Tibial nerve (tissue), 4 donors: ENCODE results near the gene ING4. TPM values are rescaled to one million over a fixed set of nuclear protein-coding genes. Genes with fewer than 3 reads are reported as not detected.

ENCODE experiments used
- DNase-seq, 2 donors: peaks; one replicate each; pipeline ENCODE4 v3.0.0-alpha.2; 2019; ENCODE audit warnings: low spot score in 2 of 2
- H3K27ac ChIP-seq, 4 donors: fragments of 200-600 bp; sonication (generic) in 3 of 4; one replicate each; pipeline ENCODE4 v1.5.1; 2017 to 2019; ENCODE audit warnings: mild to moderate bottlenecking in 1 of 4
- H3K27me3 ChIP-seq, 2 donors: fragments of 200-600 bp; sonication (generic) in 1 of 2; one replicate each; pipeline versions ENCODE4 v1.5.1 to v1.6.0; 2017 to 2019
- H3K36me3 ChIP-seq, 3 donors: fragments of 200-600 bp; sonication (generic); one replicate each; pipeline ENCODE4 v1.5.1; 2018 to 2019
- H3K4me1 ChIP-seq, 4 donors: fragments of 200-600 bp; sonication (generic) in 3 of 4; one replicate each; pipeline ENCODE4 v1.5.1; 2017 to 2019
- H3K4me3 ChIP-seq, 4 donors: fragments of 200-600 bp; sonication (generic) in 3 of 4; one replicate each; pipeline ENCODE4 v1.5.1; 2017 to 2019; ENCODE audit warnings: mild to moderate bottlenecking in 1 of 4, moderate library complexity in 1 of 4
- H3K9me3 ChIP-seq, 4 donors: fragments of 200-600 bp; sonication (generic) in 3 of 4; one replicate each; pipeline ENCODE4 v1.5.1; 2017 to 2019
- CTCF ChIP-seq, 5 experiments: fragments of 200-600 bp in 3 of 5; fragments of 450-650 bp in 2 of 5; sonication (generic) in 3 of 5; IDR thresholded peaks; one replicate each; pipeline ENCODE4 v1.5.1; 2016 to 2019; ENCODE audit warnings: antibody characterized with exemption in 5 of 5, mild to moderate bottlenecking in 3 of 5, moderate library complexity in 2 of 5
- EP300 ChIP-seq, 2 donors: sonication (generic); formaldehyde crosslinking; IDR thresholded peaks; one replicate each; pipeline ENCODE4 v1.6.1; 2017; ENCODE audit warnings: antibody characterized with exemption in 2 of 2, mild to moderate bottlenecking in 1 of 2
- POLR2A ChIP-seq, 2 donors: fragments of 450-650 bp; IDR thresholded peaks; one replicate each; pipeline ENCODE4 v1.6.1; 2017; ENCODE audit warnings: antibody characterized with exemption in 2 of 2, mild to moderate bottlenecking in 2 of 2, moderate library complexity in 2 of 2
- WGBS, 2 donors: methylation state at CpG; one replicate each; pipeline ENCODE4 v1.1.5; 2018; 5-methylcytosine and 5-hydroxymethylcytosine counted together
- small RNA-seq: library from RNA; depleted of rRNA; stranded (forward); fragments of <200 nt; gene quantifications from one replicate; pipeline ENCODE3, GENCODE V24; 2016
- total RNA-seq, 4 donors: library from RNA; depleted of rRNA; stranded (reverse); fragments of >200 nt; gene quantifications; one replicate each; pipeline ENCODE4 v1.1.0, GENCODE V29; 2016

ING4 gene
- total RNA-seq, 4 donors from 2014 or later, result 32.6 to 52.5 (median 45.3) TPM

- Histone ChIP-seq H3K36me3 (peaks cover 10 to 50% (median 34%) of the 10 kb centered on the region in 3 donors), H3K4me3 (no peak overlapping the region), H3K27me3 (no peaks in the 10 kb centered on the region), H3K4me1 (peaks cover 3 to 53% (median 40%) of the 10 kb centered on the region in 4 donors), H3K9me3 (no peaks in the 10 kb centered on the region), H3K27ac (peak overlapping the region in 3 of 4 donors; percentile 59 to 100 (median 97))
- TF ChIP-seq CTCF (IDR thresholded peaks at IDR 0.05), result no peak
- no peak for TF ChIP-seq POLR2A (IDR thresholded peaks at IDR 0.05)
- no peak for TF ChIP-seq EP300 (IDR thresholded peaks at IDR 0.05)
- DNase-seq, result no peak
- WGBS, 2 donors, result 19 to 38% methylated on average over 3 of the region's 3 CpGs
Observed at GRCh38 chr12:6602526-6602925, 60.4 kb downstream of the ING4 start.

Small RNA genes lying within 50 kb of the gene (small RNA-seq; reads per million reads assigned to genes)
- gene RNU6-781P, result not detected

Other genes with a start within 250 kb of the ING4 start
- under 1 TPM in 2 of 4 donors, not detected in 2; 0.44 to 0.63 TPM for gene CD27, start 218.2 kb downstream of the ING4 start, total RNA-seq
- gene TAPBPL, start 211.1 kb downstream of the ING4 start, total RNA-seq, result 10 to 100 TPM; 13.9 to 31.9 (median 25.2) TPM
- 10 to 100 TPM; 12.0 to 31.0 (median 19.3) TPM for gene VAMP1, start 192.4 kb downstream of the ING4 start, total RNA-seq
- gene MRPL51, start 169.9 kb downstream of the ING4 start, total RNA-seq, result 100 to 1,000 TPM in 2 of 4 donors, 10 to 100 TPM in 2; 47.4 to 127 (median 89.0) TPM
- gene NCAPD2, start 169.0 kb downstream of the ING4 start, total RNA-seq, result 10 to 100 TPM; 17.0 to 29.3 (median 23.0) TPM
- gene GAPDH, start 128.6 kb downstream of the ING4 start, total RNA-seq, result 1,000 to 10,000 TPM; 1,360 to 2,316 (median 1,728) TPM
- gene IFFO1, start 107.1 kb downstream of the ING4 start, total RNA-seq, result 10 to 100 TPM; 44.6 to 58.6 (median 55.3) TPM
- gene NOP2, start 94.8 kb downstream of the ING4 start, total RNA-seq, result 10 to 100 TPM; 16.1 to 30.9 (median 24.3) TPM
- gene CHD4, start 55.7 kb downstream of the ING4 start, total RNA-seq, result 100 to 1,000 TPM; 192 to 256 (median 242) TPM
- 10 to 100 TPM in 1 of 4 donors, 1 to 10 TPM in 3; 1.8 to 11.4 (median 3.2) TPM for gene LPAR5, start 27.2 kb downstream of the ING4 start, total RNA-seq
- 1 to 10 TPM in 3 of 4 donors, under 1 TPM in 1; 0.30 to 2.4 (median 2.0) TPM for gene ACRBP, start 15.7 kb downstream of the ING4 start, total RNA-seq
- 10 to 100 TPM; 26.2 to 52.5 (median 38.2) TPM for gene ZNF384, start 26.3 kb upstream of the ING4 start, total RNA-seq
- gene PIANP, start 37.7 kb upstream of the ING4 start, total RNA-seq, result under 1 TPM in 2 of 4 donors, not detected in 2; 0.21 to 0.39 TPM
- 10 to 100 TPM; 46.9 to 74.4 (median 70.0) TPM for gene COPS7A, start 60.9 kb upstream of the ING4 start, total RNA-seq
- 100 to 1,000 TPM; 103 to 205 (median 133) TPM for gene MLF2, start 90.0 kb upstream of the ING4 start, total RNA-seq
- 100 to 1,000 TPM; 112 to 225 (median 174) TPM for gene PTMS, start 103.2 kb upstream of the ING4 start, total RNA-seq
- 1 to 10 TPM; 1.2 to 4.0 (median 2.9) TPM for gene LAG3, start 109.4 kb upstream of the ING4 start, total RNA-seq
- 10 to 100 TPM in 1 of 4 donors, 1 to 10 TPM in 3; 7.5 to 12.6 (median 8.9) TPM for gene CD4, start 126.4 kb upstream of the ING4 start, total RNA-seq
- gene GPR162, start 158.7 kb upstream of the ING4 start, total RNA-seq, result 1 to 10 TPM; 1.3 to 5.4 (median 2.2) TPM
- gene P3H3, start 165.3 kb upstream of the ING4 start, total RNA-seq, result 10 to 100 TPM; 14.6 to 45.8 (median 36.4) TPM
- 1 to 10 TPM in 3 of 4 donors, under 1 TPM in 1; 0.84 to 9.9 (median 5.6) TPM for gene GNB3, start 177.8 kb upstream of the ING4 start, total RNA-seq
- 10 to 100 TPM in 1 of 4 donors, 1 to 10 TPM in 1, under 1 TPM in 2; 0.21 to 19.4 (median 3.6) TPM for gene CDCA3, start 188.2 kb upstream of the ING4 start, total RNA-seq
- gene USP5, start 189.0 kb upstream of the ING4 start, total RNA-seq, result 10 to 100 TPM; 47.6 to 63.9 (median 56.8) TPM
- 100 to 1,000 TPM; 189 to 346 (median 282) TPM for gene TPI1, start 204.4 kb upstream of the ING4 start, total RNA-seq
- gene SPSB2, start 210.2 kb upstream of the ING4 start, total RNA-seq, result 10 to 100 TPM in 3 of 4 donors, 1 to 10 TPM in 1; 9.4 to 12.7 (median 11.8) TPM
- 10 to 100 TPM; 11.6 to 17.2 (median 17.1) TPM for gene LRRC23, start 241.7 kb upstream of the ING4 start, total RNA-seq